GM19452 (cell line): ENCODE data around the gene CBX6.

Experiments used
- ATAC-seq: cut with Tn5 transposase; IDR thresholded peaks from one replicate; pipeline ENCODE4 v1.9.1; 2021; ENCODE audit not compliant: unreplicated experiment

The CBX6 gene

GRCh38 chr22:38873469-38874411, 1.7 kb upstream of the CBX6 start:
- ATAC-seq = no peak

GRCh38 chr22:38872831-38873248, 824 bp upstream of the CBX6 start:
- no peak for ATAC-seq

GRCh38 chr22:38871360-38872171, 450 bp downstream of the CBX6 start:
- peak; percentile 19 for ATAC-seq

- ATAC-seq = no peak
These were observed 1.1 kb downstream of the CBX6 start for GRCh38 chr22:38870791-38871359.

- ATAC-seq = no peak
These were observed 1.7 kb downstream of the CBX6 start for GRCh38 chr22:38870312-38870741.

- ATAC-seq = no peak
These were observed 2.4 kb downstream of the CBX6 start for GRCh38 chr22:38869663-38870062.

- ATAC-seq = no peak
These were observed 3.1 kb downstream of the CBX6 start for GRCh38 chr22:38868886-38869381.

- no peak for ATAC-seq
These were observed 3.7 kb downstream of the CBX6 start for GRCh38 chr22:38868286-38868721.

- no peak for ATAC-seq
These were observed 4.3 kb downstream of the CBX6 start for GRCh38 chr22:38867471-38868285.

- no peak for ATAC-seq
These were observed 4.9 kb downstream of the CBX6 start for GRCh38 chr22:38867124-38867455.

- no peak for ATAC-seq
These were observed 5.5 kb downstream of the CBX6 start for GRCh38 chr22:38866399-38867123.

GRCh38 chr22:38866024-38866398, 6.0 kb downstream of the CBX6 start:
- ATAC-seq = no peak

- no peak for ATAC-seq
These were observed 6.6 kb downstream of the CBX6 start for GRCh38 chr22:38865201-38866023.

GRCh38 chr22:38864361-38865191, 7.4 kb downstream of the CBX6 start:
- no peak for ATAC-seq

GRCh38 chr22:38863531-38864131, 8.4 kb downstream of the CBX6 start:
- no peak for ATAC-seq

GRCh38 chr22:38862375-38863329, 9.4 kb downstream of the CBX6 start:
- ATAC-seq = no peak

- no peak for ATAC-seq
These were observed 10.1 kb downstream of the CBX6 start for GRCh38 chr22:38861927-38862326.
